Measurements from ENCODE around the gene FBXL7. TPM values are rescaled to one million over a fixed set of nuclear protein-coding genes. Genes with fewer than 3 reads are reported as not detected.

The FBXL7 gene
- total RNA-seq, 1 donor from 2014 or later: 12.1 TPM

GRCh38 chr5:15655683-15656082 lies 155.7 kb downstream of the FBXL7 start:
- DNase-seq (ENCODE audit: low spot score): no peak

GRCh38 chr5:15664961-15665360 lies 165.0 kb downstream of the FBXL7 start:
- no peak for DNase-seq (ENCODE audit: low spot score)

GRCh38 chr5:15669826-15670225 lies 169.8 kb downstream of the FBXL7 start:
- no peak for DNase-seq (ENCODE audit: low spot score)

- DNase-seq (ENCODE audit: low spot score): no peak
Observed at GRCh38 chr5:15674716-15675115, 174.7 kb downstream of the FBXL7 start.

GRCh38 chr5:15676591-15676990 lies 176.6 kb downstream of the FBXL7 start:
- DNase-seq (ENCODE audit: low spot score): no peak

- DNase-seq (ENCODE audit: low spot score): no peak
Observed at GRCh38 chr5:15679161-15679560, 179.2 kb downstream of the FBXL7 start.

GRCh38 chr5:15680455-15680854 lies 180.5 kb downstream of the FBXL7 start:
- no peak for DNase-seq (ENCODE audit: low spot score)

- DNase-seq (ENCODE audit: low spot score): no peak
Observed at GRCh38 chr5:15682122-15682521, 182.1 kb downstream of the FBXL7 start.

GRCh38 chr5:15682566-15682965 lies 182.6 kb downstream of the FBXL7 start:
- DNase-seq (ENCODE audit: low spot score): no peak

- DNase-seq (ENCODE audit: low spot score): no peak
Observed at GRCh38 chr5:15683332-15683731, 183.4 kb downstream of the FBXL7 start.

- no peak for DNase-seq (ENCODE audit: low spot score)
Observed at GRCh38 chr5:15687401-15687800, 187.4 kb downstream of the FBXL7 start.

GRCh38 chr5:15689836-15690235 lies 189.9 kb downstream of the FBXL7 start:
- DNase-seq (ENCODE audit: low spot score): no peak

GRCh38 chr5:15690611-15691010 lies 190.6 kb downstream of the FBXL7 start:
- no peak for DNase-seq (ENCODE audit: low spot score)

GRCh38 chr5:15691521-15691920 lies 191.5 kb downstream of the FBXL7 start:
- no peak for DNase-seq (ENCODE audit: low spot score)

GRCh38 chr5:15692706-15693381 lies 192.9 kb downstream of the FBXL7 start:
- no peak for DNase-seq (ENCODE audit: low spot score)

- no peak for DNase-seq (ENCODE audit: low spot score)
Observed at GRCh38 chr5:15693382-15693728, 193.4 kb downstream of the FBXL7 start.

GRCh38 chr5:15693933-15694332 lies 194.0 kb downstream of the FBXL7 start:
- DNase-seq (ENCODE audit: low spot score): no peak

GRCh38 chr5:15694696-15695214 lies 194.8 kb downstream of the FBXL7 start:
- DNase-seq (ENCODE audit: low spot score): no peak

- no peak for DNase-seq (ENCODE audit: low spot score)
Observed at GRCh38 chr5:15695215-15695731, 195.3 kb downstream of the FBXL7 start.

- no peak for DNase-seq (ENCODE audit: low spot score)
Observed at GRCh38 chr5:15700373-15700772, 200.4 kb downstream of the FBXL7 start.

GRCh38 chr5:15702102-15702501 lies 202.1 kb downstream of the FBXL7 start:
- DNase-seq (ENCODE audit: low spot score): no peak

GRCh38 chr5:15703901-15704300 lies 203.9 kb downstream of the FBXL7 start:
- DNase-seq (ENCODE audit: low spot score): no peak

GRCh38 chr5:15704397-15704947 lies 204.5 kb downstream of the FBXL7 start:
- no peak for DNase-seq (ENCODE audit: low spot score)

GRCh38 chr5:15707631-15708030 lies 207.7 kb downstream of the FBXL7 start:
- DNase-seq (ENCODE audit: low spot score): no peak

Data from mucosa of gallbladder (tissue), 1 donor.